HepG2 (cell line): Measurements from ENCODE around the gene KRTAP10-4. TPM values are rescaled to one million over a fixed set of nuclear protein-coding genes. Genes with fewer than 3 reads are reported as not detected.
A peak's percentile ranks its signal among the peaks of the same experiment; 100 is the strongest.

Source experiments
- ATAC-seq: fragments of 200-7000 bp; cut with Tn5 transposase; 3 replicates; pipeline ENCODE4 v1.9.1; 2020; ENCODE audit warnings: mild to moderate bottlenecking, moderate library complexity
- BruUV-seq: library from RNA; stranded (reverse); fragments of 400-500 nt; replicated peaks from 2 replicates; lab custom pipeline; 2021; lab: Mats Ljungman, UMichigan
- CTCF ChIA-PET: fragments of 300-600 bp; formaldehyde crosslinking; extraction: SDS; loops from one replicate; lab custom pipeline; 2021; ENCODE audit warnings: low total read pairs, inconsistent platforms, low intra/inter-chr PET ratio; lab: Yijun Ruan, JAX
- POLR2A ChIA-PET: fragments of 350-600 bp; sonication (Branson Sonifier 250); formaldehyde crosslinking; loops from one replicate; lab custom pipeline; 2020; ENCODE audit warnings: antibody characterized with exemption, inconsistent platforms; lab: Yijun Ruan, JAX
- DNase-seq: peaks from one replicate; pipeline ENCODE4 v3.0.0-alpha.2; 2015; ENCODE audit warnings: low spot score
- FAIRE-seq: peaks from 3 replicates; lab custom pipeline; 2011; peaks lifted over from hg19 to GRCh38; lab: Jason Lieb, UNC
- H2AFZ ChIP-seq: one replicate; pipeline ENCODE4 v1.6.1; 2011; ENCODE audit warnings: low read length, inconsistent platforms
- H3K27ac ChIP-seq: fragments of 300-600 bp; 3 replicates; pipeline ENCODE4 v1.8.0; 2011; ENCODE audit warnings: mixed run types, mild to moderate bottlenecking, mixed read lengths, low read length, inconsistent platforms; ENCODE audit not compliant: insufficient read depth; ENCODE audit errors: extremely low read length
- H3K27me3 ChIP-seq, 2 experiments: fragments of 200-600 bp in 1 of 2; 2 replicates in 1 of 2; 3 replicates in 1 of 2; pipeline versions ENCODE4 v1.6.0 to v1.8.0; 2011; ENCODE audit warnings: low read length in 2 of 2, mild to moderate bottlenecking in 2 of 2, moderate library complexity in 2 of 2, inconsistent platforms in 1 of 2; ENCODE audit not compliant: insufficient read depth in 2 of 2, control insufficient read depth in 1 of 2
- H3K36me3 ChIP-seq, 2 experiments: fragments of 200-600 bp in 1 of 2; replicated peaks in 1 of 2; 2 replicates in 1 of 2; 3 replicates in 1 of 2; pipeline versions ENCODE4 v1.5.1 to v1.8.0; 2011; ENCODE audit warnings: low read length in 2 of 2, inconsistent platforms in 1 of 2; ENCODE audit not compliant: insufficient read depth in 2 of 2, control insufficient read depth in 1 of 2
- H3K4me1 ChIP-seq: 2 replicates; pipeline ENCODE4 v1.5.1; 2012; ENCODE audit warnings: low read length, inconsistent platforms; ENCODE audit not compliant: insufficient read depth
- H3K4me2 ChIP-seq: 2 replicates; pipeline ENCODE4 v1.6.0; 2011; ENCODE audit warnings: low read depth, low read length, inconsistent platforms
- H3K4me3 ChIP-seq, 3 experiments: fragments of 200-600 bp in 1 of 3; sonication (generic), shearing (Covaris generic) in 1 of 3; replicated peaks in 1 of 3; 2 replicates each; pipeline ENCODE4 v1.5.1; 2011 to 2016; ENCODE audit warnings: low read length in 3 of 3, inconsistent platforms in 2 of 3, low read depth in 2 of 3, mild to moderate bottlenecking in 2 of 3, control low read depth in 1 of 3, mixed read lengths in 1 of 3; ENCODE audit not compliant: insufficient read depth in 1 of 3
- H3K79me2 ChIP-seq: one replicate; pipeline ENCODE4 v1.6.1; 2011; ENCODE audit warnings: low read length, inconsistent platforms; ENCODE audit not compliant: insufficient read depth
- H3K9ac ChIP-seq: 2 replicates; pipeline ENCODE4 v1.6.0; 2011; ENCODE audit warnings: mild to moderate bottlenecking, low read depth, low read length, inconsistent platforms; ENCODE audit not compliant: insufficient read depth
- H3K9me3 ChIP-seq: 2 replicates; pipeline ENCODE4 v1.5.1; 2012; ENCODE audit warnings: mild to moderate bottlenecking, low read length
- H4K20me1 ChIP-seq: 2 replicates; pipeline ENCODE4 v1.6.0; 2011; ENCODE audit warnings: inconsistent platforms, mild to moderate bottlenecking, low read length, moderate library complexity; ENCODE audit not compliant: insufficient read depth
- ATF7 ChIP-seq, 2 experiments: fragments of 450-650 bp in 1 of 2; sonication (generic) in 1 of 2; formaldehyde crosslinking in 1 of 2; IDR thresholded peaks; 2 replicates each; pipeline versions ENCODE4 v1.4.0 to v1.6.1; 2016 to 2020; ENCODE audit warnings: antibody characterized with exemption in 1 of 2, mild to moderate bottlenecking in 1 of 2, missing genetic modification reagents in 1 of 2
- CREB1 ChIP-seq, 2 experiments: fragments of 450-650 bp in 1 of 2; IDR thresholded peaks; 2 replicates each; pipeline ENCODE4 v1.6.1; 2016 to 2017; ENCODE audit warnings: control low read depth in 1 of 2, mild to moderate bottlenecking in 1 of 2, missing compliant biosample characterization in 1 of 2, missing genetic modification characterization in 1 of 2
- RFXANK ChIP-seq: IDR thresholded peaks from 2 replicates; pipeline ENCODE4 v1.6.1; 2016
- TCF7L2 ChIP-seq: IDR thresholded peaks from 2 replicates; pipeline ENCODE4 v1.6.1; 2011; ENCODE audit warnings: mild to moderate bottlenecking, low read depth, low read length, moderate library complexity
- WGBS: methylation state at CpG from one replicate; pipeline ENCODE4 v1.1.6; 2017; ENCODE audit warnings: low lambda C conversion rate; 5-methylcytosine and 5-hydroxymethylcytosine counted together
- in situ Hi-C: cut with HindIII; loops from 2 replicates; pipeline ENCODE4 v1.10.0; 2017; ENCODE audit warnings: low pct_unique_long_range_greater_than_20kb; ENCODE audit not compliant: extremely low pct_ligation_motif_present
- intact Hi-C: fragments of 100-400 bp; cut with micrococcal nuclease; formaldehyde crosslinking; loops from one replicate; pipeline ENCODE4 v1.10.0; 2022; ENCODE audit not compliant: unreplicated experiment
- polyA plus RNA-seq, 8 experiments: library from polyadenylated mRNA; depleted of rRNA in 3 of 8; stranded (reverse) in 7 of 8; unstranded in 1 of 8; fragments of >200 nt; fragmentation: Illumina TruSeq in 4 of 8; extraction: Trizol in 4 of 8; gene quantifications; 2 replicates each; pipeline versions ENCODE4 v1.2.1 to v1.2.3, GENCODE V29; 2011 to 2016; ENCODE audit warnings: low read depth in 4 of 8, missing spikeins in 1 of 8, mixed read lengths in 1 of 8; ENCODE audit not compliant: insufficient read depth in 1 of 8
- total RNA-seq, 5 experiments: library from RNA; depleted of rRNA; stranded (reverse); fragments of >200 nt; fragmentation: Illumina TruSeq; extraction: Trizol; gene quantifications; 2 replicates each; pipeline ENCODE4 v1.2.3, GENCODE V29; 2016; ENCODE audit warnings: low read depth in 1 of 5

Gene KRTAP10-4
- total and polyA plus RNA-seq, 2 of the 13 experiments (the other 11 are each of a cell fraction or from before 2014, with no cell fraction given) = not detected

DNA sequence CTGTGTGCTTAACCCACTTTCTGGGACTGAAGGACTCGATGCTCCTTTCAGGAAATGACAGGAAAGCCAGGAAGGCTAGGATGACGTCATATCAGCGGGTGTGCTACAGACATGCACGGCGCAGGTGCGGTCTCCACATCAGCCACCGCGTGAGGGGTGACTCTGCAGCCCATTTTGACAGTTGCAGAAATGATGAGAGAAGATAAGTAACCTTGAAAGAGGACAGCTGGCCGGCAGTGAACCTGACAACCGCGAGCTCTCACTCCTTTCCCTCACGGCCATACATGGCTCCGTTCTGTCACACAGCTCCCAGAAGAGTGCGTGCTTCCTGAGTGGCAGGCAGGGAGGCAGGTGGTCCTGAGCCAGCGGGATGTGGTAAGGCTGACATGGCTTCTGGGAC is 8.5 kb downstream of the KRTAP10-4 start:
- 65% methylated on average over 14 of the region's 15 CpGs for whole genome bisulfite sequencing
- CTCF ChIA-PET = no interaction called here
- Histone ChIP-seq H2AFZ (no peak overlapping the region), H3K36me3 (no peaks in the 10 kb centered on the region), H3K9me3 (peaks cover 8% of the 10 kb centered on the region; the same call in 1 of the 2 replicates), H3K9ac (no peak overlapping the region), H3K27me3 (peaks cover 0 to 9% of the 10 kb centered on the region in 2 experiments; a peak in 1 of 5 replicates)
- no TSS peak for BruUV-seq
- no peak for ATAC-seq
- peak; percentile 96 for TF ChIP-seq ATF7 (IDR thresholded peaks at IDR 0.05)
- TF ChIP-seq ATF7 (CRISPR knock-in tag; IDR thresholded peaks at IDR 0.05) = no peak
- no peak for TF ChIP-seq TCF7L2
- peak; percentile 90 for TF ChIP-seq CREB1 (IDR thresholded peaks at IDR 0.05)
- no peak for TF ChIP-seq CREB1 (CRISPR knock-in tag; IDR thresholded peaks at IDR 0.05)
- TF ChIP-seq, all 625 proteins: peak for 2
- no peak overlapping the region for H3K27ac ChIP-seq
- intact Hi-C loops = no loop called here
- no peak for DNase-seq
- no peak for FAIRE-seq
- H3K4me3 ChIP-seq = no peak overlapping the region
- no peaks in the 10 kb centered on the region for H4K20me1 ChIP-seq
- H3K4me1 ChIP-seq = no peaks in the 10 kb centered on the region
- no peak overlapping the region for H3K4me2 ChIP-seq
- H3K79me2 ChIP-seq = no peaks in the 10 kb centered on the region
- POLR2A ChIA-PET = no interaction called here
- in situ Hi-C loops = no loop called here

DNA sequence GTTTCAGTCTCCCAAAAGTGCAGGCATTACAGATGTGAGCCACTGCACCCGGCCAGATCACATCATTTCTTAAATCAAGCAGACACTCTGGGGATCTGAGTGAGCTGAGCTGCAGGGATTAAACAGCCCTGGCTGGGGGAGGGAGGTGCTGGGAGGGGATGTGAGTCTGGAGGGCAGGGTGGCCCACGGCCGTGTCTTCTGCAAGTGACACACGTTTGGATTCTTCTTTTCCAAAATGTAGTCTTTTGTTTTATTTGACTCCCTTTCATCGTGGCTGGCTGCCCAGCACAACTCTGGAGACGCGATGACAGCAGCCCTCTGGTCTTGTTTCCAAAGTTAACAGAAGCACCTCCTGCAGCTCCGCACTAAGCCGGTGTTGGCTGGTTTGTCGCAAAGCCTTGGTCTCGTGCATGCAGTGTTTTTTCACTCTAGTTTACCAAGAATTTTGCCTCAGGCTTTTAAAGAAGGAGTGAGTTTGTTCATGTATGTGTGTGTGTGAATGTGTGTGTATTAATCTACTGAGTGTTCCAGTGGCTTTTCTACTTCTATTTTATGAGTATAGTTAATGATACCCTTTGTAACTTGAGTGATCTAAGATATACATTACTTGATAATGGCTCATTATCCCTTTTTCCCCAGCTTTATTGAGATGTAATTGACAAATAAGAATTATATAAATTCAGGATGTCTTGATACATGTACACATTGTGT is 9.7 kb downstream of the KRTAP10-4 start:
- 15% methylated on average over 11 of the region's 11 CpGs for WGBS
- Histone ChIP-seq H3K9me3 (peaks cover 8% of the 10 kb centered on the region; the same call in 1 of the 2 replicates), H3K9ac (no peak overlapping the region), H2AFZ (no peak overlapping the region), H3K4me1 (no peaks in the 10 kb centered on the region), H3K27me3 (peaks cover 0 to 9% of the 10 kb centered on the region in 2 experiments; a peak in 1 of 5 replicates), H3K36me3 (no peaks in the 10 kb centered on the region), H3K27ac (no peak overlapping the region), H4K20me1 (no peaks in the 10 kb centered on the region), H3K79me2 (no peaks in the 10 kb centered on the region), H3K4me3 (no peak overlapping the region), H3K4me2 (no peak overlapping the region)
- no peak for ATAC-seq
- TF ChIP-seq RFXANK (CRISPR knock-in tag) = no peak
- no peak for FAIRE-seq
- CTCF ChIA-PET = no interaction called here
- BruUV-seq = no TSS peak
- POLR2A ChIA-PET = no interaction called here
- intact Hi-C loops (no loop called here), in situ Hi-C loops (no loop called here)
- no peak for DNase-seq
